Subcutaneous adipose tissue (tissue), 4 donors: ENCODE results near the gene ZFP37. TPM values are rescaled to one million over a fixed set of nuclear protein-coding genes. Genes with fewer than 3 reads are reported as not detected.

Experiments used
- total RNA-seq, 4 donors: library from RNA; depleted of rRNA; stranded (reverse); fragments of >200 nt; gene quantifications; one replicate each; pipeline ENCODE4 v1.1.0, GENCODE V29; 2016
- TF ChIP-seq, protein P1 (sequence below): fragments of 450-650 bp; IDR thresholded peaks from one replicate; pipeline ENCODE4 v1.5.1; 2016; ENCODE audit warnings: low read depth, mild to moderate bottlenecking, control low read depth, antibody characterized with exemption, moderate library complexity

The ZFP37 gene
- total RNA-seq, 4 donors from 2014 or later, result 1.3 to 2.4 (median 2.2) TPM

DNA sequence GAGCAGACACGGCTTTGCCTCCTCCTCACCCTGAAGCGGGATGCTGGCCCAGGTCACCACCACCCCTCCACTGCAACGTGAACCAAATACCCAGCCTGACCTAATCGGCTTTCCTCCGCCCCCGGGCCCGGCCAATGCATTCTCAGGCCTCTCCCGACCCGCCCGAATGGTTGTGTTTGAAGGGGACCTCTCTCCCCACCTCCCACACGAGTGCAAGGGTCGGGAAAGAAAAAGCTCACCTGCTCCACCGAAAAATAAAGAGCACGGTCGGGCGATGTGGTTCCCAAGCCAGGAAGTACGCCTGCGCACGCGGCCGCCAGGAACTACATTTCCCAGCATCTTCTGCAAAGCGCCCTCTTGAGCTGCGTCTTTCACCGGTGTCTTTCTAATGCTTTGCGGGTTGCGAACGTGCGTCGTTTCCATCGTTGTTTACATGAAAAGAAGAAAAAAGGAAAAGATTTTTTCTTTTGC, 44.6 kb downstream of the ZFP37 start, which contains the start of gene ZNF883:
Gene ZNF883, minus strand, starts transcription at position 282 of the 471 bp plus-strand sequence.
- TF ChIP-seq, protein P1, sequence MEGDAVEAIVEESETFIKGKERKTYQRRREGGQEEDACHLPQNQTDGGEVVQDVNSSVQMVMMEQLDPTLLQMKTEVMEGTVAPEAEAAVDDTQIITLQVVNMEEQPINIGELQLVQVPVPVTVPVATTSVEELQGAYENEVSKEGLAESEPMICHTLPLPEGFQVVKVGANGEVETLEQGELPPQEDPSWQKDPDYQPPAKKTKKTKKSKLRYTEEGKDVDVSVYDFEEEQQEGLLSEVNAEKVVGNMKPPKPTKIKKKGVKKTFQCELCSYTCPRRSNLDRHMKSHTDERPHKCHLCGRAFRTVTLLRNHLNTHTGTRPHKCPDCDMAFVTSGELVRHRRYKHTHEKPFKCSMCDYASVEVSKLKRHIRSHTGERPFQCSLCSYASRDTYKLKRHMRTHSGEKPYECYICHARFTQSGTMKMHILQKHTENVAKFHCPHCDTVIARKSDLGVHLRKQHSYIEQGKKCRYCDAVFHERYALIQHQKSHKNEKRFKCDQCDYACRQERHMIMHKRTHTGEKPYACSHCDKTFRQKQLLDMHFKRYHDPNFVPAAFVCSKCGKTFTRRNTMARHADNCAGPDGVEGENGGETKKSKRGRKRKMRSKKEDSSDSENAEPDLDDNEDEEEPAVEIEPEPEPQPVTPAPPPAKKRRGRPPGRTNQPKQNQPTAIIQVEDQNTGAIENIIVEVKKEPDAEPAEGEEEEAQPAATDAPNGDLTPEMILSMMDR, result no peak

DNA sequence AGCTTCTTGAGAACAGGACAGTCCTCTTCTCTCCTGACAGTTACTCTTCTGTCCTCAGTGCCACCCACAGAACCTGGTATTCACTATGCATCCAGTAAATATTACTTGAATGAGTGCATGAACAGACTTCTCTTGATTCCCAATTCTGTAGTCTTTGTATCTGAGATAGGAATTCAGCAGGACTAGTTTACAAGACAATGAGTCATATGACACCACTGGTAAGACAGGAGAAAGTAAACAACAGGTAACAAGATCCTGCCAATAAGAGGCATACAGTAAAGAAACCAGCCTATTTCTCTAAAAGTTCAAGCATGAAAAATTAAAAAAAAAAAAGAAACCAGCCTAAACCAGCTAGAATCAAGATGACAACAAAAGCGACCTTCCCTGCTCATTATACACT, 50.7 kb downstream of the ZFP37 start:
- TF ChIP-seq, protein P1, result no peak

DNA sequence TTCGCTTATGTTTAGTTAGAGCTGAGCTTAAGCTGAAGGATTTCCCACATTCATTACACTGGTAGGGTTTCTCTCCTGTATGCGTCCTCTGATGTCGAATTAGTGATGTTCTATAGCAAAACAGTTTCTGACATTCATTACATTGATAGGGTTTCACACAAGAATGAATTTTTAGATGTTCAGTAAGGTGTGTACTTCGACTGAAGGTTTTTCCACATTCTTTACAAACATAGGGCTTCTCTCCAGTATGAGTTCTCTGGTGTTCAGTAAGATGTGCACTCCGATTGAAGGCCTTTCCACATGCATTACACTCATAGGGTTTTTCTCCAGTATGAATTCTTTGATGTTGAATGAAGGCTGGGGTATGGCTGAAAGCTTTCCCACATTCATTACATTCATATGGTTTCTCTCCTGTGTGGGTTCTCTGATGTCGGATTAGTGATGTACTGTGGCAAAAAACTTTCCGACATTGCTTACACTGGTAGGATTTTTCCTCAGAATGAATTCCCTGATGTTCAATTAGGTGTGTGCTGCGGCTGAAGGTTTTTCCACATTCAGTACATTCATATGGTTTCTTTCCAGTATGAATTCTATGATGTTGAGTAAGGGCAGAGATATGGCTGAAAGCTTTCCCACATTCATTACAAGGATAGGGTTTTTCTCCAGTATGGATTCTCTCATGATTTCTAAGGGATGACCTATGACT, 59.1 kb downstream of the ZFP37 start:
- TF ChIP-seq, protein P1, result no peak

Other genes starting within 250 kb of the ZFP37 start
- 1 to 10 TPM in 1 of 4 donors, under 1 TPM in 1, not detected in 2; 0.22 to 3.1 TPM for gene SLC46A2, start 165.8 kb downstream of the ZFP37 start, total RNA-seq
- gene ZNF883, start 44.5 kb downstream of the ZFP37 start, total RNA-seq, result 1 to 10 TPM in 1 of 4 donors, under 1 TPM in 1, not detected in 2; 0.66 to 1.5 TPM
- 100 to 1,000 TPM in 2 of 4 donors, 10 to 100 TPM in 2; 42.0 to 144 (median 87.3) TPM for gene SLC31A2, start 94.3 kb upstream of the ZFP37 start, total RNA-seq
- gene FKBP15, start 164.6 kb upstream of the ZFP37 start, total RNA-seq, result 10 to 100 TPM; 24.9 to 51.7 (median 32.0) TPM
- 10 to 100 TPM; 11.9 to 28.2 (median 18.2) TPM for gene SLC31A1, start 164.8 kb upstream of the ZFP37 start, total RNA-seq
- 10 to 100 TPM; 18.3 to 68.2 (median 31.5) TPM for gene CDC26, start 218.8 kb upstream of the ZFP37 start, total RNA-seq
- 10 to 100 TPM; 12.9 to 17.6 (median 15.7) TPM for gene PRPF4, start 218.9 kb upstream of the ZFP37 start, total RNA-seq
- gene RNF183, start 246.7 kb upstream of the ZFP37 start, total RNA-seq, result not detected